AG04449 (cell line): ENCODE data around the gene KLHDC9.

Experiments
- CTCF ChIA-PET: fragments of 350-600 bp; formaldehyde crosslinking; extraction: SDS; loops from one replicate; lab custom pipeline; 2021; ENCODE audit warnings: antibody characterized with exemption; lab: Yijun Ruan, JAX
- POLR2A ChIA-PET: fragments of 400-600, 350-600 bp; formaldehyde crosslinking; extraction: SDS; loops from one replicate; lab custom pipeline; 2020; ENCODE audit warnings: antibody characterized with exemption, inconsistent platforms; lab: Yijun Ruan, JAX
- DNase-seq: peaks from one replicate; pipeline ENCODE4 v3.0.0-alpha.2; 2010; ENCODE audit warnings: low read depth, low spot score
- H3K4me3 ChIP-seq: 2 replicates; pipeline ENCODE4 v1.5.1; 2011; ENCODE audit warnings: low read depth, mild to moderate bottlenecking, control low read depth, low read length
- CTCF ChIP-seq: IDR thresholded peaks from one replicate; pipeline ENCODE4 v1.5.1; 2011; ENCODE audit warnings: mild to moderate bottlenecking, moderate library complexity, low read length, control low read depth, inconsistent platforms; ENCODE audit not compliant: insufficient read depth; ENCODE audit errors: missing control alignments

KLHDC9 gene

GRCh38 chr1:161095230-161095629 is 2.9 kb upstream of the KLHDC9 start:
- TF ChIP-seq CTCF, result no peak
- no peak overlapping the region for H3K4me3 ChIP-seq
- no peak for DNase-seq
- CTCF ChIA-PET, result interaction anchor here (1.1 to 7.9 kb wide), 7 partner anchors 9 to 101 kb away, joined by 3 to 146 read pairs (median 57); partner anchors contain the start of genes ARHGAP30, NIT1, PFDN2 and TSTD1
- POLR2A ChIA-PET, result no interaction called here

GRCh38 chr1:161096015-161096414 is 2.1 kb upstream of the KLHDC9 start:
- H3K4me3 ChIP-seq, result no peak overlapping the region
- CTCF ChIA-PET, result interaction anchor here (1.1 to 7.9 kb wide), 11 partner anchors 9 to 102 kb away, joined by 3 to 146 read pairs (median 16); partner anchors contain the start of genes ARHGAP30, NECTIN4, NIT1 and PFDN2
- no peak for TF ChIP-seq CTCF
- POLR2A ChIA-PET, result no interaction called here
- no peak for DNase-seq

- no peak for DNase-seq
- POLR2A ChIA-PET, result interaction anchor here (2.8 kb wide), 1 partner anchor 51 kb away, joined by 11 read pairs; the partner anchor contains the start of gene USF1
- CTCF ChIA-PET, result interaction anchor here (0.7 to 7.9 kb wide), 16 partner anchors 8 to 103 kb away, joined by 4 to 146 read pairs (median 6); partner anchors contain the start of genes ARHGAP30, NECTIN4, NIT1 and PFDN2
- no peak for TF ChIP-seq CTCF
- H3K4me3 ChIP-seq, result no peak overlapping the region
These were observed 1.6 kb upstream of the KLHDC9 start for GRCh38 chr1:161096530-161096929.

GRCh38 chr1:161099090-161099802 is 1.1 kb downstream of the KLHDC9 start:
- CTCF ChIA-PET, result interaction anchor here (0.8 to 7.9 kb wide), 11 partner anchors 9 to 105 kb away, joined by 3 to 146 read pairs (median 5); partner anchors contain the start of genes ARHGAP30, NECTIN4, NIT1 and PFDN2
- TF ChIP-seq CTCF, result no peak
- no peak for DNase-seq
- POLR2A ChIA-PET, result interaction anchor here (2.8 kb wide), 1 partner anchor 54 kb away, joined by 11 read pairs; the partner anchor contains the start of gene USF1
- no peak overlapping the region; the same call in 1 of the 2 replicates for H3K4me3 ChIP-seq

GRCh38 chr1:161100556-161100955 is 2.4 kb downstream of the KLHDC9 start:
- no peak for TF ChIP-seq CTCF
- ChIA-PET POLR2A (interaction anchor here (1.1 kb wide), 1 partner anchor 12 kb away, joined by 3 read pairs; no protein-coding TSS in a partner anchor), CTCF (interaction anchor here (1.9 to 7.9 kb wide), 5 partner anchors 14 to 107 kb away, joined by 6 to 146 read pairs (median 100); partner anchors contain the start of genes ARHGAP30, NECTIN4, TSTD1 and USF1)
- no peak for DNase-seq
- no peak overlapping the region for H3K4me3 ChIP-seq

GRCh38 chr1:161106431-161106830 is 8.3 kb downstream of the KLHDC9 start:
- CTCF ChIA-PET, result interaction anchor here (0.6 to 2.5 kb wide), 6 partner anchors 9 to 113 kb away, joined by 3 to 10 read pairs (median 4); partner anchors contain the start of genes NIT1 and PFDN2
- POLR2A ChIA-PET, result no interaction called here
- no peak overlapping the region for H3K4me3 ChIP-seq
- no peak for DNase-seq
- TF ChIP-seq CTCF, result no peak
